Choroid plexus epithelial cell (primary cell): ENCODE results near the gene COL16A1.

ENCODE experiments used
- DNase-seq: peaks from one replicate; pipeline ENCODE4 v3.0.0-alpha.2; 2010; ENCODE audit warnings: low read depth
- H3K4me3 ChIP-seq: 2 replicates; pipeline ENCODE4 v1.5.1; 2011; ENCODE audit warnings: low read depth, mild to moderate bottlenecking, control low read depth, low read length, moderate library complexity
- CTCF ChIP-seq: conservative IDR thresholded peaks from 2 replicates; pipeline ENCODE4 v1.5.1; 2011; ENCODE audit warnings: low read depth, mild to moderate bottlenecking, control low read depth, inconsistent platforms, low read length, moderate library complexity

The COL16A1 gene

GRCh38 chr1:31644560-31645273 lies 59.1 kb downstream of the COL16A1 start, which contains the start of gene PEF1:
Gene PEF1 (minus strand): TSS chr1:31644876. CDS start chr1:31644864, 12 bp downstream.
- peak; percentile 99 for DNase-seq
- TF ChIP-seq CTCF = no peak
- peak within 1 kb of the TSS; percentile 78 for H3K4me3 ChIP-seq

GRCh38 chr1:31643976-31644559 lies 59.7 kb downstream of the COL16A1 start:
- no peak for TF ChIP-seq CTCF
- peak overlapping the region; percentile 78 for H3K4me3 ChIP-seq
- DNase-seq = no peak

- H3K4me3 ChIP-seq = no peak overlapping the region
- DNase-seq = no peak
- no peak for TF ChIP-seq CTCF
Measured at GRCh38 chr1:31642897-31643296, 60.9 kb downstream of the COL16A1 start.

GRCh38 chr1:31642366-31642765 lies 61.5 kb downstream of the COL16A1 start:
- no peak for TF ChIP-seq CTCF
- DNase-seq = no peak
- H3K4me3 ChIP-seq = no peak overlapping the region

GRCh38 chr1:31640964-31641363 lies 62.9 kb downstream of the COL16A1 start:
- H3K4me3 ChIP-seq = no peak overlapping the region
- TF ChIP-seq CTCF = no peak
- no peak for DNase-seq

- peak; percentile 11 for TF ChIP-seq CTCF
- no peak for DNase-seq
- no peak overlapping the region for H3K4me3 ChIP-seq
Measured at GRCh38 chr1:31640179-31640578, 63.6 kb downstream of the COL16A1 start.

- TF ChIP-seq CTCF = no peak
Measured at GRCh38 chr1:31639543-31639942, 64.3 kb downstream of the COL16A1 start.

More at GRCh38 chr1:31639543-31639942, 64.3 kb downstream of the COL16A1 start:
- peak; percentile 85 for DNase-seq
- no peak overlapping the region for H3K4me3 ChIP-seq
